GM10266 (cell line): ENCODE measurements around the gene SPATS2.
A peak's percentile ranks its signal among the peaks of the same experiment; 100 is the strongest.
"Not testable (repeated sequence)": the region's sequence is repeated elsewhere in the genome, so short reads cannot be mapped to it uniquely, and the experiment has no call there.

Experiments used
- DNase-seq: peaks from one replicate; pipeline ENCODE4 v3.0.0; 2012; ENCODE audit errors: extremely low spot score
- CTCF ChIP-seq: IDR thresholded peaks from 2 replicates; pipeline ENCODE4 v1.5.1; 2012; ENCODE audit warnings: mild to moderate bottlenecking, low read depth; ENCODE audit not compliant: control insufficient read depth, insufficient read depth; ENCODE audit errors: missing control alignments

Gene SPATS2

DNA sequence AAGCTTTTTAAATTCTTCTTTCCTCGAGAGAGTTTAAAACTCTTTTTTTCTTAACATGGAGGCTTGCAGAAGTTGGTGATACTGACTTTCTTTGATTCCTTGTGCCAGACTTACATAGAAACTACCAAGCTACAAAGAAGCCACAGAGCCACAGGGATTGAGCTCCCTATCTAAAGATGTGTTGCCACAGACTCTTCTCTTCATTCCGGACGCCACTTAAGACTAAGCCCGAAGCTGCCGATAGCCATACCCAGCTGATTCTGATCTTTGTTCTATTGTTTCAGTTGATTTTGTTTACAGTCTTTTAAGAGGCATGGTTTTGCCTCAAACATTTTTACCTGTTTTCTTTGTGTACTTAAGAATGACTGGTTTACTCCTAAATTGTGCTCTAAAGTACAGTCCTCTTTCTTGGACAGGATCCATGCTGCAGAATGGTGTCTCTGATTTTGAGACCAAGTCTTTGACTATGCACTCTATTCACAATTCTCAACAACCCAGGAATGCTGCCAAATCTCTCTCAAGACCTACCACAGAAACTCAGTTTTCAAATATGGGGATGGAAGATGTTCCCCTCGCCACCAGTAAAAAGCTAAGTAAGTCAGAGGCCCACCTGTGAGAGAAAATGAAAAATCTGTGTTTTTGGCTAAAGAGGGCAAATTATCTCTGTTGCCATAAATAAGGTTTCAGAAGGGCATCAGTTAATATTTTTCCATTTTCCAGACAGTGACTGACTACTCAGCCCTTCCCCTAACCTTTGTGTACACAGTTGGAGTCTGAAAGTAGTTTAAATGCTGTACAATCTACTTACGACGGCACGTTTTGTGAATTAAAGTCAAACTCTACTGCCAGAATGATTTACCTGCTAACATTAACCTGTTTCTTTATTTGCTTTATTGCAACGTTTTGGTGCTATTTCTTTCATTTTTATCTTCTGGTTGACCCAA, 129.4 kb downstream of the SPATS2 start:
- no peak for DNase-seq
- TF ChIP-seq CTCF, result no peak

GRCh38 chr12:49501895-49502294, 134.6 kb downstream of the SPATS2 start:
- peak; percentile 11 for DNase-seq
- no peak for TF ChIP-seq CTCF

- no peak for TF ChIP-seq CTCF
- no peak for DNase-seq
Observed at GRCh38 chr12:49502590-49502989, 135.3 kb downstream of the SPATS2 start.

DNA sequence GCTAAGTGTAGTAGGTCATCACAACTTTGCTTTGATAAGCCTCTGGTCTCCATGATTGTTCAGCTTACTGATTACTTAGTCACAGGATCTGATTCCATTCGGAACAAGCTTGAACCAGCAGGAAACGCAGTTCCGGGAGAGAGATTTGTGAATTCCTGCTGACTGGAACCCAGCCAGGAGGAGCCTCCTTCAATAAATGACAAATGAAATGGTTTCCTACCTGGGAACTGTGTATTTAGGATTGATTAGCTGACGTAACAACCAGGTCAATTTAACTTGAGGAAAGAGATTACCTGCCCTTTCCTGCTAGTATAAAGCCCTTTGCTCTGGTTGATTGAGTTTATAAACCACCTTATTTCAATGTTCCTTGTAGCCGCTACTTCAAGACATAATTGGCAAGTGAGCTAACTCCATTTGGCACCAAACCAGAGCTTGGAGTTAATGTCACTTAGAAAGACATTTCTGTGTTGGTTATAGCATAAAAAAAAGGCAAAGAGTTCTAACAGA, 136.5 kb downstream of the SPATS2 start:
- TF ChIP-seq CTCF, result no peak
- DNase-seq, result no peak

- no peak for TF ChIP-seq CTCF
- no peak for DNase-seq
Observed at GRCh38 chr12:49505672-49506071, 138.4 kb downstream of the SPATS2 start.

- TF ChIP-seq CTCF, result no peak
- DNase-seq, result no peak
Observed at GRCh38 chr12:49507139-49507538, 139.9 kb downstream of the SPATS2 start.

- DNase-seq, result not testable (repeated sequence)
Observed at GRCh38 chr12:49509681-49510080, 142.4 kb downstream of the SPATS2 start.
